ENCODE measurements around the gene PCA3.

The PCA3 gene

DNA sequence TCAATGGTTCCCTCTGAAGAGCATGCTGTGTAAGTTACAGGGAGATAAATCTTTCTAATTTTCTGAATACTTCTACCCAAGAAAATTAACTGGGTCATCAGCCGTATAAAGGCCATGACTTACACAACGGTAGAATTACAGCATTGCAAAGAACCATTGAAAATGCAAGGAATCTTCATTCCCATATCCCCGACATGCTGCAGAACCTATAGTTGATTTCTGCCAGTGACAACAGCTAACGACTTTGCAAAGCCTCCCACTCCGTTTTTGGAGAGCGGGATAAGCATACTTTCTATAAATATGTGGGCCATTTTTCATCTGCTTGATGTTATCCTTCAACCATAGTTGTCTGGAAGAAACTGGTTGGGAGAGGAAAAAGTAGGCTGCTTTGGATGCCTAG lies 56.2 kb downstream of the PCA3 start:
- no peak overlapping the region for H3K18ac ChIP-seq (ENCODE audit: low read depth in 1 of 2, low read length in 2 of 2)
- no peak overlapping the region for H3K4ac ChIP-seq (ENCODE audit: low read depth in 1 of 2, low read length in 2 of 2)
- H4K8ac ChIP-seq (ENCODE audit: low read length) = no peak overlapping the region
- H2AFZ ChIP-seq (ENCODE audit: low read depth, low read length) = no peak overlapping the region
- H3K4me1 ChIP-seq (ENCODE audit: control insufficient read depth, insufficient read depth, low read depth, low read length) = peaks cover 3% of the 10 kb centered on the region
- no peak overlapping the region for H3K23ac ChIP-seq (ENCODE audit: low read length in 2 of 2)
- no peak overlapping the region for H3K14ac ChIP-seq (ENCODE audit: low read length in 2 of 2)
- no peak overlapping the region for H2AK5ac ChIP-seq (ENCODE audit: low read length, severe bottlenecking)
- H3K27ac ChIP-seq (ENCODE audit: low read length, poor library complexity, severe bottlenecking) = no peak overlapping the region
- H3K79me1 ChIP-seq (replicated peaks; ENCODE audit: low read length, poor library complexity, severe bottlenecking) = no peaks in the 10 kb centered on the region
- no peak overlapping the region for H3K4me3 ChIP-seq (ENCODE audit: insufficient read depth in 1 of 2, low read depth in 1 of 2, low read length in 2 of 2)
- no peak overlapping the region for H2BK5ac ChIP-seq (ENCODE audit: low read depth, low read length, poor library complexity, severe bottlenecking)
- DNase-seq = no peak
- H2BK120ac ChIP-seq (ENCODE audit: low read depth, low read length) = no peak overlapping the region
- WGBS = 81% methylated on average over 6 of the region's 6 CpGs
- H3K36me3 ChIP-seq (ENCODE audit: control insufficient read depth in 1 of 2, insufficient read depth in 2 of 2, low read depth in 1 of 2, low read length in 2 of 2) = peaks cover 0 to 17% of the 10 kb centered on the region in 2 experiments
- no peak overlapping the region for H4K91ac ChIP-seq (ENCODE audit: low read length)
- H3K4me2 ChIP-seq (ENCODE audit: low read length, poor library complexity, severe bottlenecking) = no peak overlapping the region
- H3K9me3 ChIP-seq (ENCODE audit: control insufficient read depth, low read length) = no peaks in the 10 kb centered on the region
- no peak overlapping the region for H3K9ac ChIP-seq (ENCODE audit: low read length)
- no peak overlapping the region for H2BK15ac ChIP-seq (ENCODE audit: low read depth, poor library complexity, severe bottlenecking)
- no peak overlapping the region for H2BK12ac ChIP-seq (ENCODE audit: low read length in 2 of 2)
- H3K27me3 ChIP-seq (ENCODE audit: control insufficient read depth in 1 of 2, insufficient read depth in 1 of 2, low read length in 2 of 2) = no peaks in the 10 kb centered on the region

DNA sequence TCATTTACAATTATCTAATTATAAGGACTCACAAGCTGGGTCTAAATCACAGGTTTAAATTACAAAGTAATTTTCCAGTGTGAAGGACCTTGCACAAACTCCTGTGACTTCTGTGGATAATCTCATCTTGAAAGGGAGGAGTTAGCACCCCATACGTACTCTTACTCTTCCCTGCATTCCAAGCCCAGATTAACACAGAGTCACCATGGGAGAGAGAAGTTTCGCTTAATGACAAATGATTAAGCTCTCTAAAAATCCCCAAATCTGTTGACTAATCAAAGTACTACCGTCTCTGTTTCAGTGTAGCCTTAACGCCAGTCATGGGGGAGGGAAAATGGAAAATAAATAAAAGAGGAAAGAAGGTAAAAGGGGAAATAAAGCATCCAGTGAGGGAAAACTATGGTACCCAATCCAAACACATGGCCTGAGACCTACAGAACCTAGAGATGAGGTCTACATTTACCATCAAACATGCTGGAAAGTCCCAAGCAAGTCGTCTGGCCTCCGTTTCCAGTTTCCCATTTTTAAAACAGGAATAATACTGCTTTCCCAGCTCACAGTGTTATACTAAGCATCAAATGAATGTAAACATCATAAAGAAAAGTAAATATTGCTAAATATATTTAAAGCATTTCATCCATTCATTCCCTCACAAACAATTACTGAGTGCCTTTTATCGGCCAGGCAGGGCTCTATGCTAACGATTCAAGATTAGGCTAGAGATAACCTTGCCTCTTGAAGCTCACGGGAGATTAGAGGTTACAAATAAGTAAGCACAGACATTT lies 63.2 kb downstream of the PCA3 start:
- Histone ChIP-seq H3K18ac (ENCODE audit: low read depth in 1 of 2, low read length in 2 of 2) (no peak overlapping the region), H2AFZ (ENCODE audit: low read depth, low read length) (no peak overlapping the region), H3K36me3 (ENCODE audit: control insufficient read depth in 1 of 2, insufficient read depth in 2 of 2, low read depth in 1 of 2, low read length in 2 of 2) (peaks cover 0 to 25% of the 10 kb centered on the region in 2 experiments), H3K4me3 (ENCODE audit: insufficient read depth in 1 of 2, low read depth in 1 of 2, low read length in 2 of 2) (no peak overlapping the region), H3K27me3 (ENCODE audit: control insufficient read depth in 1 of 2, insufficient read depth in 1 of 2, low read length in 2 of 2) (no peaks in the 10 kb centered on the region), H3K4me2 (ENCODE audit: low read length, poor library complexity, severe bottlenecking) (no peak overlapping the region), H4K91ac (ENCODE audit: low read length) (no peak overlapping the region), H3K9ac (ENCODE audit: low read length) (no peak overlapping the region), H2BK120ac (ENCODE audit: low read depth, low read length) (no peak overlapping the region), H2BK5ac (ENCODE audit: low read depth, low read length, poor library complexity, severe bottlenecking) (no peak overlapping the region), H4K8ac (ENCODE audit: low read length) (no peak overlapping the region), H3K27ac (ENCODE audit: low read length, poor library complexity, severe bottlenecking) (no peak overlapping the region), H3K79me1 (replicated peaks; ENCODE audit: low read length, poor library complexity, severe bottlenecking) (no peaks in the 10 kb centered on the region), H2AK5ac (ENCODE audit: low read length, severe bottlenecking) (no peak overlapping the region), H3K23ac (ENCODE audit: low read length in 2 of 2) (no peak overlapping the region), H3K9me3 (ENCODE audit: control insufficient read depth, low read length) (peaks cover 21% of the 10 kb centered on the region), H3K4ac (ENCODE audit: low read depth in 1 of 2, low read length in 2 of 2) (no peak overlapping the region), H2BK15ac (ENCODE audit: low read depth, poor library complexity, severe bottlenecking) (no peak overlapping the region), H2BK12ac (ENCODE audit: low read length in 2 of 2) (no peak overlapping the region), H3K4me1 (ENCODE audit: control insufficient read depth, insufficient read depth, low read depth, low read length) (no peaks in the 10 kb centered on the region), H3K14ac (ENCODE audit: low read length in 2 of 2) (no peak overlapping the region)
- no peak for DNase-seq
- WGBS = 63% methylated on average over 5 of the region's 9 CpGs

DNA sequence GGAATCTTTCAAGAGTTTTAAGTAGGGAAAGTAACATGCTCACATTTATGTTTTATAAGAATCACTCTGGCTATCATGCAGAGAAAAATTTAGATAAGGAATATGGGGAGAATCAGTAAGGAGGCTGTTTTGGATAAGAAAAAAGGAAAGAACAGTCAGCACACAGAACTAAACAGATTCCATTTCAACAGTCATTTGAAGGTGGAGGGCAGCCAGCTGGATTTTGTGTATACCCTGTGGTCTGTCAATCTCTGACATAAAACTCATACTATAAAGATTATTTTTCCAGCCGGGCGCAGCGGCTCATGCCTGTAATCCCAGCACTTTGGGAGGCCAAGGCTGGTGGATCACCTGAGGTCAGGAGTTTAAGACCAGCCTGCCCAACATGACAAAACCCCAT lies 64.2 kb downstream of the PCA3 start:
- no peak overlapping the region for H2BK15ac ChIP-seq (ENCODE audit: low read depth, poor library complexity, severe bottlenecking)
- no peak overlapping the region for H3K23ac ChIP-seq (ENCODE audit: low read length in 2 of 2)
- no peak overlapping the region for H2BK120ac ChIP-seq (ENCODE audit: low read depth, low read length)
- no peak overlapping the region for H2AK5ac ChIP-seq (ENCODE audit: low read length, severe bottlenecking)
- no peaks in the 10 kb centered on the region for H3K79me1 ChIP-seq (replicated peaks; ENCODE audit: low read length, poor library complexity, severe bottlenecking)
- no peak for DNase-seq
- 74% methylated on average over 3 of the region's 3 CpGs for WGBS
- H3K27ac ChIP-seq (ENCODE audit: low read length, poor library complexity, severe bottlenecking) = no peak overlapping the region
- H3K18ac ChIP-seq (ENCODE audit: low read depth in 1 of 2, low read length in 2 of 2) = no peak overlapping the region
- no peaks in the 10 kb centered on the region for H3K4me1 ChIP-seq (ENCODE audit: control insufficient read depth, insufficient read depth, low read depth, low read length)
- no peak overlapping the region for H3K4me3 ChIP-seq (ENCODE audit: insufficient read depth in 1 of 2, low read depth in 1 of 2, low read length in 2 of 2)
- peaks cover 21% of the 10 kb centered on the region for H3K9me3 ChIP-seq (ENCODE audit: control insufficient read depth, low read length)
- no peak overlapping the region for H4K8ac ChIP-seq (ENCODE audit: low read length)
- H3K27me3 ChIP-seq (ENCODE audit: control insufficient read depth in 1 of 2, insufficient read depth in 1 of 2, low read length in 2 of 2) = no peaks in the 10 kb centered on the region
- peaks cover 0 to 21% of the 10 kb centered on the region in 2 experiments for H3K36me3 ChIP-seq (ENCODE audit: control insufficient read depth in 1 of 2, insufficient read depth in 2 of 2, low read depth in 1 of 2, low read length in 2 of 2)
- H3K9ac ChIP-seq (ENCODE audit: low read length) = no peak overlapping the region
- no peak overlapping the region for H2BK5ac ChIP-seq (ENCODE audit: low read depth, low read length, poor library complexity, severe bottlenecking)
- H3K14ac ChIP-seq (ENCODE audit: low read length in 2 of 2) = no peak overlapping the region
- H2BK12ac ChIP-seq (ENCODE audit: low read length in 2 of 2) = no peak overlapping the region
- H2AFZ ChIP-seq (ENCODE audit: low read depth, low read length) = no peak overlapping the region
- H3K4me2 ChIP-seq (ENCODE audit: low read length, poor library complexity, severe bottlenecking) = no peak overlapping the region
- no peak overlapping the region for H4K91ac ChIP-seq (ENCODE audit: low read length)
- no peak overlapping the region for H3K4ac ChIP-seq (ENCODE audit: low read depth in 1 of 2, low read length in 2 of 2)

DNA sequence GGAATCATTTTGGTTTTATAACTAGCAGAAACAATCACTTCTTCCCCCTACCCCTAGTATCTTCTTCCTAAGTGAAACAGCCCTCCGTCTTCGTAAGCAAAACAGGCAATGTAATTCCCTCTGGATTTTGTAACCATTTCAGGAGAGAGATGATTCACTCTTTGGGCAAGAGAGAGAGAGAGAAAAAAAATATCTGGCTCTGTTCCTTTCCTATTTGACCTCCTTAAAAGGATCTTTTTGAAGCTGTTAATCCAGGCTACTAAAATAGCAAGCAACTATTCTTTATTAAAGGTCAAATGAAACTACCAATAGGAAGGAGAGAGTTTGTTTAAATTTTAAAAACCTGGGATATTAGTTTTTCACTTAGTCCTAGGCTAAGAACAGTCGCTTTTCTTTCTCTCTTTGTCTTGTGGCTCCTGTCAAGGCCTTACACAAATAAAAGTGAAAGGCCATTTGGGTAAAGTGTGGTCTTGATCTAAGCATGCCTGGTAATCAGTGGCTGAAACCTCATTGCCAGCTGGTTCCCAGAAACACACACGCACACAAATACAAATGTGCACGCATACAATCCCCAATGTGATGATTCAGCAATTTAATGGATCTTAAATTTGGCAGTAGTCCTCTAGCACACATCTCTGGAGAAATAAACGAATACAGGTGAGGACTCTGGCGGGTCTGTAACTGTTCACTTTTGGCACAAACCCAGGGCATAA lies 71.5 kb downstream of the PCA3 start:
- H2BK15ac ChIP-seq (ENCODE audit: low read depth, poor library complexity, severe bottlenecking) = no peak overlapping the region
- no peak overlapping the region for H4K8ac ChIP-seq (ENCODE audit: low read length)
- no peak overlapping the region for H3K4me2 ChIP-seq (ENCODE audit: low read length, poor library complexity, severe bottlenecking)
- H3K27me3 ChIP-seq (ENCODE audit: control insufficient read depth in 1 of 2, insufficient read depth in 1 of 2, low read length in 2 of 2) = no peaks in the 10 kb centered on the region
- no peaks in the 10 kb centered on the region for H3K36me3 ChIP-seq (ENCODE audit: control insufficient read depth in 1 of 2, insufficient read depth in 2 of 2, low read depth in 1 of 2, low read length in 2 of 2)
- peak overlapping the region; percentile 76 for H3K27ac ChIP-seq (ENCODE audit: low read length, poor library complexity, severe bottlenecking)
- H2AK5ac ChIP-seq (ENCODE audit: low read length, severe bottlenecking) = no peak overlapping the region
- no peak overlapping the region for H2BK5ac ChIP-seq (ENCODE audit: low read depth, low read length, poor library complexity, severe bottlenecking)
- H3K18ac ChIP-seq (ENCODE audit: low read depth in 1 of 2, low read length in 2 of 2) = peak overlapping the region in 1 of 2 experiments; percentile 38
- no peaks in the 10 kb centered on the region for H3K79me1 ChIP-seq (replicated peaks; ENCODE audit: low read length, poor library complexity, severe bottlenecking)
- 82% methylated on average over 4 of the region's 7 CpGs for WGBS
- no peak overlapping the region for H2BK120ac ChIP-seq (ENCODE audit: low read depth, low read length)
- no peak overlapping the region for H2AFZ ChIP-seq (ENCODE audit: low read depth, low read length)
- peak overlapping the region; percentile 94 for H3K9ac ChIP-seq (ENCODE audit: low read length)
- H3K23ac ChIP-seq (ENCODE audit: low read length in 2 of 2) = no peak overlapping the region
- no peak overlapping the region for H2BK12ac ChIP-seq (ENCODE audit: low read length in 2 of 2)
- DNase-seq = peak; percentile 86
- peaks cover 7% of the 10 kb centered on the region for H3K9me3 ChIP-seq (ENCODE audit: control insufficient read depth, low read length)
- peak overlapping the region in 1 of 2 experiments; percentile 1 for H3K4me3 ChIP-seq (ENCODE audit: insufficient read depth in 1 of 2, low read depth in 1 of 2, low read length in 2 of 2)
- no peak overlapping the region for H4K91ac ChIP-seq (ENCODE audit: low read length)
- no peaks in the 10 kb centered on the region for H3K4me1 ChIP-seq (ENCODE audit: control insufficient read depth, insufficient read depth, low read depth, low read length)
- H3K14ac ChIP-seq (ENCODE audit: low read length in 2 of 2) = no peak overlapping the region
- H3K4ac ChIP-seq (ENCODE audit: low read depth in 1 of 2, low read length in 2 of 2) = no peak overlapping the region
